ENCODE measurements around the gene PDCL3.

Gene PDCL3

DNA sequence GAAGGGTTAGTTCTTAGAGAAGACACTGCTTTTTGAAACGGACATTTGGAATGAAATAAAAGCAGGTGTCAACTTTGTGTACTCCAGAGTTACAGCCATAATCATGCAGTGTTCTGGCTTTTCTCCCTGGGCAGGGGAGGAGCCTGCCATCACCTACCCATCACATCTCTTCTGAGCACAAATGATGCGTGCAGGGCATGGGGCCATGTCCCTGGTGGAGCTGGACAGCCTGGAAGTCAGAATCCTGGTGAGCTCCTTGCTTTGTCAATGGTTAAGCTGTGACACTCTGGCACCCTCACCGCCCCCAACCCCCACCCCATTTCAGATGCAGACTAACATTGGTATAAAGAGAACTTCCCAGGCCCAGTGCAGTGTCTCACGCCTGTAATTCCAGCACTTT is 53.1 kb downstream of the PDCL3 start:
- H3K4me1 ChIP-seq (ENCODE audit: control insufficient read depth, low read length): no peaks in the 10 kb centered on the region
- H3K27me3 ChIP-seq (ENCODE audit: control insufficient read depth, low read length): no peaks in the 10 kb centered on the region; the same call in 1 of the 2 replicates
- H3K9me3 ChIP-seq (ENCODE audit: control insufficient read depth, insufficient read depth, low read length): no peaks in the 10 kb centered on the region
- no peaks in the 10 kb centered on the region for H3K79me2 ChIP-seq (ENCODE audit: control insufficient read depth, low read length)
- no peaks in the 10 kb centered on the region for H3F3A ChIP-seq (ENCODE audit: control insufficient read depth, insufficient read depth)
- no peaks in the 10 kb centered on the region for H3K36me3 ChIP-seq (ENCODE audit: control insufficient read depth, low read length)
- TF ChIP-seq, protein P1, sequence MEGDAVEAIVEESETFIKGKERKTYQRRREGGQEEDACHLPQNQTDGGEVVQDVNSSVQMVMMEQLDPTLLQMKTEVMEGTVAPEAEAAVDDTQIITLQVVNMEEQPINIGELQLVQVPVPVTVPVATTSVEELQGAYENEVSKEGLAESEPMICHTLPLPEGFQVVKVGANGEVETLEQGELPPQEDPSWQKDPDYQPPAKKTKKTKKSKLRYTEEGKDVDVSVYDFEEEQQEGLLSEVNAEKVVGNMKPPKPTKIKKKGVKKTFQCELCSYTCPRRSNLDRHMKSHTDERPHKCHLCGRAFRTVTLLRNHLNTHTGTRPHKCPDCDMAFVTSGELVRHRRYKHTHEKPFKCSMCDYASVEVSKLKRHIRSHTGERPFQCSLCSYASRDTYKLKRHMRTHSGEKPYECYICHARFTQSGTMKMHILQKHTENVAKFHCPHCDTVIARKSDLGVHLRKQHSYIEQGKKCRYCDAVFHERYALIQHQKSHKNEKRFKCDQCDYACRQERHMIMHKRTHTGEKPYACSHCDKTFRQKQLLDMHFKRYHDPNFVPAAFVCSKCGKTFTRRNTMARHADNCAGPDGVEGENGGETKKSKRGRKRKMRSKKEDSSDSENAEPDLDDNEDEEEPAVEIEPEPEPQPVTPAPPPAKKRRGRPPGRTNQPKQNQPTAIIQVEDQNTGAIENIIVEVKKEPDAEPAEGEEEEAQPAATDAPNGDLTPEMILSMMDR (IDR thresholded peaks at IDR 0.05; ENCODE audit: low read depth, low read length, poor library complexity, severe bottlenecking): no peak
- TF ChIP-seq EZH2phosphoT487 (IDR thresholded peaks at IDR 0.05; ENCODE audit: borderline replicate concordance, low read length): no peak
- H3K27ac ChIP-seq (ENCODE audit: low read depth, low read length): no peak overlapping the region
- no peak overlapping the region for H3K4me2 ChIP-seq (ENCODE audit: low read length)
- H3K9me2 ChIP-seq (replicated peaks; ENCODE audit: control insufficient read depth, low read length): no peaks in the 10 kb centered on the region
- H4K20me1 ChIP-seq (ENCODE audit: control insufficient read depth, insufficient read depth, low read depth, low read length): no peaks in the 10 kb centered on the region
- no peak overlapping the region for H3K4me3 ChIP-seq (ENCODE audit: low read length)

DNA sequence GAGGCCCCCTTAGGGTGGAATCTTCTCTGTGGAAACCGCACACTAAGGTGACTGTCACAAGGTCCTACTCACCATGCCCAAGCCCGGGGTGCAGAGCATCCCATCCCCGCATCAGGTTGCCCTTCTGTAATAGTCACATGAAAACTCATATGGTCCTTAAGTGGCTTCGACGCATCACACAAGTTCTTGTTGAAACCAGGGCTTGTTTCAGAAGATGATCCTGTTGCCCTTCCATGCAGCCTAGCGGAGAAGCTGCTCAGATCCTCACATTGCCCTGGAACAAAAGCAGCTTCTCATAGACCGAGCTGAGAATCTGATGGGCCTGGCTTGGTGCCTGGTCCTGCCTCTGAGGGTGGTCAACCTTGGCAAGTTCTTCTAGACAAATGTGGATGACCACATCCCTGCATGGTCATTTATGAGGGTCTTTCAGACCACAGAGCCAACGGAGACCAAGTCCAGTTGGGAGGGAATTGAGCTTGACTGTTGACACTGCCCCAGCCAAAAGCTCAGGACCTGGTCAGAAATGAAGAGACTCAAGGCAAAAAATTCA is 54.1 kb downstream of the PDCL3 start:
- Histone ChIP-seq H3K9me2 (replicated peaks; ENCODE audit: control insufficient read depth, low read length) (no peaks in the 10 kb centered on the region), H3K9me3 (ENCODE audit: control insufficient read depth, insufficient read depth, low read length) (no peaks in the 10 kb centered on the region), H3K36me3 (ENCODE audit: control insufficient read depth, low read length) (no peaks in the 10 kb centered on the region), H3K27ac (ENCODE audit: low read depth, low read length) (no peak overlapping the region), H3K27me3 (ENCODE audit: control insufficient read depth, low read length) (no peaks in the 10 kb centered on the region), H3K79me2 (ENCODE audit: control insufficient read depth, low read length) (no peaks in the 10 kb centered on the region), H4K20me1 (ENCODE audit: control insufficient read depth, insufficient read depth, low read depth, low read length) (no peaks in the 10 kb centered on the region), H3K4me3 (ENCODE audit: low read length) (no peak overlapping the region), H3K4me1 (ENCODE audit: control insufficient read depth, low read length) (no peaks in the 10 kb centered on the region), H3F3A (ENCODE audit: control insufficient read depth, insufficient read depth) (no peaks in the 10 kb centered on the region), H3K4me2 (ENCODE audit: low read length) (no peak overlapping the region)
- TF ChIP-seq, protein P1 (IDR thresholded peaks at IDR 0.05; ENCODE audit: low read depth, low read length, poor library complexity, severe bottlenecking): no peak
- TF ChIP-seq EZH2phosphoT487 (IDR thresholded peaks at IDR 0.05; ENCODE audit: borderline replicate concordance, low read length): no peak

DNA sequence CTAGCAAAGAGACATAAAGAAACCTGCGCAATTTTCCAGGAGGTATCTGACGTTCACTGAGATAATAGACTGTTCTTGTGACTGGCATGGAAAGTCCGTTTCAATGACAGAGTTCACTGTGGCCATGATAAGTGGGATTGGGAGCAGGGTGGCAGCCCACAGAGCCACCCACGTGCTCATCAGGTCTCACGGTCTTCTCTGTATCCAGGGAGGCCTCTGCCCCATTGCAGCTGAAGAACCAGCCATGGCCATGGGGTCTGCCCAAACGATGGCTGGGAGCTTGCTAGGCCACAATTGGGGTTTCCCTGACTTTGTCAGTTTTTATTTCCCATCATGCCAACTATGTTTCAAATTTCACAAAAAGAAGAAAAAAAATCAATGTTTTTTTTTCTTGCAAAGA is 57.2 kb downstream of the PDCL3 start:
- Histone ChIP-seq H3K27ac (ENCODE audit: low read depth, low read length) (no peak overlapping the region), H4K20me1 (ENCODE audit: control insufficient read depth, insufficient read depth, low read depth, low read length) (no peaks in the 10 kb centered on the region), H3K36me3 (ENCODE audit: control insufficient read depth, low read length) (no peaks in the 10 kb centered on the region), H3K9me3 (ENCODE audit: control insufficient read depth, insufficient read depth, low read length) (no peaks in the 10 kb centered on the region), H3F3A (ENCODE audit: control insufficient read depth, insufficient read depth) (no peaks in the 10 kb centered on the region), H3K27me3 (ENCODE audit: control insufficient read depth, low read length) (no peaks in the 10 kb centered on the region), H3K4me1 (ENCODE audit: control insufficient read depth, low read length) (no peaks in the 10 kb centered on the region), H3K4me2 (ENCODE audit: low read length) (no peak overlapping the region), H3K79me2 (ENCODE audit: control insufficient read depth, low read length) (no peaks in the 10 kb centered on the region), H3K9me2 (replicated peaks; ENCODE audit: control insufficient read depth, low read length) (no peaks in the 10 kb centered on the region), H3K4me3 (ENCODE audit: low read length) (no peak overlapping the region)
- no peak for TF ChIP-seq EZH2phosphoT487 (IDR thresholded peaks at IDR 0.05; ENCODE audit: borderline replicate concordance, low read length)
- TF ChIP-seq, protein P1 (IDR thresholded peaks at IDR 0.05; ENCODE audit: low read depth, low read length, poor library complexity, severe bottlenecking): no peak

Measured in DOHH2 (cell line).